Heart left ventricle (tissue), 16 donors: Measurements from ENCODE around the gene MN1. TPM values are rescaled to one million over a fixed set of nuclear protein-coding genes. Genes with fewer than 3 reads are reported as not detected.
A peak's percentile ranks its signal among the peaks of the same experiment; 100 is the strongest.

Source experiments
- ATAC-seq, 4 donors: fragments of 200-7000 bp; cut with Tn5 transposase; one replicate each; pipeline ENCODE4 v1.9.1; 2020 to 2022; ENCODE audit warnings: moderate library complexity in 4 of 4, mild to moderate bottlenecking in 3 of 4, moderate number of reproducible peaks in 1 of 4
- DNase-seq, 5 donors: peaks; one replicate each; pipeline ENCODE4 v3.0.0-alpha.2; 2020
- H3K27ac ChIP-seq, 12 donors: fragments of 200-600 bp; sonication (generic) in 4 of 12; one replicate each; pipeline versions ENCODE4 v1.5.0 to v1.8.0; 2016 to 2022; ENCODE audit warnings: mild to moderate bottlenecking in 2 of 12
- H3K27me3 ChIP-seq, 9 donors: fragments of 200-600 bp; sonication (generic) in 2 of 9; one replicate each; pipeline versions ENCODE4 v1.5.1 to v1.8.0; 2016 to 2022; ENCODE audit warnings: mild to moderate bottlenecking in 3 of 9
- H3K36me3 ChIP-seq, 9 donors: fragments of 200-600 bp; sonication (generic) in 2 of 9; one replicate each; pipeline versions ENCODE4 v1.5.0 to v1.8.0; 2018 to 2022; ENCODE audit warnings: mild to moderate bottlenecking in 2 of 9
- H3K4me1 ChIP-seq, 12 donors: fragments of 200-600 bp; sonication (generic) in 4 of 12; one replicate each; pipeline versions ENCODE4 v1.5.0 to v1.8.0; 2016 to 2022; ENCODE audit warnings: mild to moderate bottlenecking in 3 of 12
- H3K4me3 ChIP-seq, 12 donors: fragments of 200-600 bp; sonication (generic) in 4 of 12; one replicate each; pipeline versions ENCODE4 v1.5.0 to v1.8.0; 2017 to 2022; ENCODE audit warnings: mild to moderate bottlenecking in 9 of 12, moderate library complexity in 4 of 12
- H3K9me3 ChIP-seq, 12 donors: fragments of 200-600 bp; sonication (generic) in 4 of 12; one replicate each; pipeline versions ENCODE4 v1.5.0 to v1.8.0; 2016 to 2022; ENCODE audit warnings: mild to moderate bottlenecking in 1 of 12
- CTCF ChIP-seq, 12 donors: fragments of 200-600 bp; sonication (generic) in 4 of 12; IDR thresholded peaks; one replicate each; pipeline versions ENCODE4 v1.5.0 to v1.8.0; 2018 to 2022; ENCODE audit warnings: antibody characterized with exemption in 12 of 12, mild to moderate bottlenecking in 5 of 12
- POLR2A ChIP-seq, 2 donors: fragments of 450-650 bp; IDR thresholded peaks; one replicate each; pipeline ENCODE4 v1.6.1; 2017; ENCODE audit warnings: antibody characterized with exemption in 2 of 2, mild to moderate bottlenecking in 2 of 2, moderate library complexity in 2 of 2
- WGBS, 4 donors: extraction: QIAGEN DNeasy Blood & Tissue Kit in 2 of 4; methylation state at CpG; one replicate each; pipeline versions ENCODE4 v1.1.5 to v1.1.7; 2013 to 2018; 5-methylcytosine and 5-hydroxymethylcytosine counted together
- intact Hi-C, 10 donors: fragments of 100-400 bp; cut with DNase I; formaldehyde crosslinking; loops; one replicate each; pipeline versions ENCODE4 v1.11.1 to v1.14.2; 2022
- polyA plus RNA-seq, 2 donors: library from polyadenylated mRNA; stranded (reverse); fragments of 200-250 nt; gene quantifications; one replicate each; pipeline ENCODE4 v1.2.3, GENCODE V29; 2013
- total RNA-seq, 9 donors: library from RNA; depleted of rRNA in 2 of 9; stranded (reverse); fragments of >200 nt in 2 of 9; fragmentation: NEBNext Ultra II Directional in 3 of 9; extraction: Animal tissue kit (Norgen Biotek cat#: 25700) in 3 of 9; gene quantifications; one replicate each; pipeline versions ENCODE4 v1.1.0 to v1.2.4, GENCODE V29; 2016 to 2023
- donor health status: ischemic (EF 13 %, LVEDD 7.1; RV severe dilation, severe dysfunction).
- donor health status: healthy with polysubstance abuse.
- donor health status: DM: no; HTN: yes; CAD: no.
- donor health status: DM: no; HTN: no; CAD: no.
- donor health status: ischemic (EF 25% LVEDD 6.9; RV normal size, moderate dysfunction).
- donor health status: ischemic (EF 25% LVEDD 5.7; RV mildly dilated, moderate dysfunction).
- donor health status: healthy.
- donor health status: DM: yes; HTN: yes; CAD: no.
- donor health status: ischemic (EF 35%, LVEDD 5.7; RV mildly dilated, moderate dysfunction).
- donor health status: nonischemic (EF 11% LVEDD 7.7; RV severe dilation, severe dysfunction).
- donor health status: DM: yes; HTN: yes; CAD: no.
- donor health status: PGD.
- donor health status: ischemic (EF 29% LVEDD 5.4; RV normal size, mild dysfunction).
- donor health status: nonischemic (EF 23%, LVEDD 6.1; RV moderate dilation, normal function).

Gene MN1
- total and polyA plus RNA-seq, 11 donors = 1.7 to 10.3 (median 4.9) TPM

GRCh38 chr22:27844256-27844655, 42.7 kb upstream of the MN1 start:
- no peak overlapping the region for H3K4me3 ChIP-seq
- H3K4me1 ChIP-seq = peaks cover 0 to 29% (median 13%) of the 10 kb centered on the region in 12 donors
- H3K9me3 ChIP-seq = no peaks in the 10 kb centered on the region
- no peak overlapping the region for H3K27ac ChIP-seq
- no peak for ATAC-seq
- TF ChIP-seq POLR2A (IDR thresholded peaks at IDR 0.05) (no peak), CTCF (IDR thresholded peaks at IDR 0.05) (no peak)
- H3K27me3 ChIP-seq = no peaks in the 10 kb centered on the region
- intact Hi-C loops = no loop called here
- DNase-seq = no peak
- H3K36me3 ChIP-seq = peaks cover 0 to 31% (median 22%) of the 10 kb centered on the region in 9 donors
- WGBS, 4 donors = 91 to 97% (median 94%) methylated on average over 6 of the region's 6 CpGs

DNA sequence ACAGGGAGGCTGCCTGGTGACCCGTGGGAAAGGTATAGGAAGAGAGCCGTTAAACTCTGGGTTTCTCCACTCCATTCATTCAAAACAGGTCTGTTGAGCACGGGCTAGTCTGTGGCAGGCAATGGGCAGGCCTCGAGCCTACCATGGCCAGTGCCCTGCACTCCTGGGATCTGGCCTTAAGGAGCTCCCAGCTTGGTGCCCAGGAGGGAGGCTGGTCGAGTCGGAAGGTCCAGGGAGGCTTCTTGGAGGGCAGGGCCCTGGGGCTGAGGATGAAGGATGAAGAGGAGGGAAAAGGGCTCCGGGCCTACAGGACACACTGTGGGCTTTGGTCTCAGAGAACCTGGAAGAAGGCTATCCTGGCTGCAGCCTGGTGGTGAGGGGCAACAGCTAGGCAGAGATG, 41.9 kb upstream of the MN1 start:
- no peak for DNase-seq
- Histone ChIP-seq H3K9me3 (no peaks in the 10 kb centered on the region), H3K4me1 (peaks cover 0 to 21% (median 13%) of the 10 kb centered on the region in 12 donors), H3K4me3 (no peak overlapping the region), H3K36me3 (peaks cover 0 to 25% (median 16%) of the 10 kb centered on the region in 9 donors), H3K27me3 (no peaks in the 10 kb centered on the region), H3K27ac (peak overlapping the region in 5 of 12 donors; percentile 13 to 60 (median 33))
- peak in 1 of 4 donors; percentile 6 for ATAC-seq
- TF ChIP-seq CTCF (IDR thresholded peaks at IDR 0.05) (no peak), POLR2A (IDR thresholded peaks at IDR 0.05) (no peak)
- 74 to 87% (median 80%) methylated on average over 7 of the region's 7 CpGs for WGBS, 4 donors
- intact Hi-C loops = no loop called here

- peaks cover 0 to 5% (median 0%) of the 10 kb centered on the region in 12 donors for H3K9me3 ChIP-seq
- H3K36me3 ChIP-seq = peaks cover 0 to 19% (median 10%) of the 10 kb centered on the region in 9 donors
- no peaks in the 10 kb centered on the region for H3K27me3 ChIP-seq
- no peak overlapping the region for H3K4me3 ChIP-seq
- intact Hi-C loops = no loop called here
- ATAC-seq = peak; percentile 18 to 56 (median 42)
- DNase-seq = no peak
- 58 to 68% (median 66%) methylated on average over 15 of the region's 15 CpGs for WGBS, 4 donors
- peak overlapping the region in 6 of 12 donors; percentile 6 to 60 (median 34) for H3K27ac ChIP-seq
- no peak for TF ChIP-seq CTCF (IDR thresholded peaks at IDR 0.05)
- no peak for TF ChIP-seq POLR2A (IDR thresholded peaks at IDR 0.05)
- peaks cover 0 to 21% (median 13%) of the 10 kb centered on the region in 12 donors for H3K4me1 ChIP-seq
Measured at GRCh38 chr22:27842669-27843431, 41.3 kb upstream of the MN1 start.

- peaks cover 0 to 14% (median 10%) of the 10 kb centered on the region in 9 donors for H3K36me3 ChIP-seq
- no peak for DNase-seq
- TF ChIP-seq POLR2A (IDR thresholded peaks at IDR 0.05) = no peak
- no peak for TF ChIP-seq CTCF (IDR thresholded peaks at IDR 0.05)
- no peaks in the 10 kb centered on the region for H3K27me3 ChIP-seq
- H3K27ac ChIP-seq = peak overlapping the region in 6 of 12 donors; percentile 6 to 60 (median 34)
- intact Hi-C loops = no loop called here
- 33 to 77% (median 73%) methylated on average over 1 of the region's 1 CpG for WGBS, 4 donors
- ATAC-seq = peak in 3 of 4 donors; percentile 3 to 21 (median 4)
- H3K4me1 ChIP-seq = peaks cover 0 to 21% (median 13%) of the 10 kb centered on the region in 12 donors
- H3K4me3 ChIP-seq = no peak overlapping the region
- peaks cover 0 to 9% (median 0%) of the 10 kb centered on the region in 12 donors for H3K9me3 ChIP-seq
Measured at GRCh38 chr22:27842201-27842600, 40.6 kb upstream of the MN1 start.
